Transverse colon (tissue), 4 donors: ENCODE results near the gene SPIRE2. TPM values are rescaled to one million over a fixed set of nuclear protein-coding genes. Genes with fewer than 3 reads are reported as not detected.

ENCODE experiments used
- DNase-seq: peaks from one replicate; pipeline ENCODE4 v3.0.0-alpha.2; 2019
- H3K27ac ChIP-seq, 4 donors: fragments of 200-600 bp; sonication (generic); 2 replicates each; pipeline ENCODE4 v1.5.1; 2016 to 2018; ENCODE audit warnings: inconsistent platforms in 4 of 4
- H3K27me3 ChIP-seq: fragments of 200-600 bp; sonication (generic); 2 replicates; pipeline ENCODE4 v1.5.1; 2017; ENCODE audit warnings: inconsistent platforms
- H3K36me3 ChIP-seq, 4 donors: fragments of 200-600 bp; sonication (generic); 2 replicates each; pipeline ENCODE4 v1.5.1; 2017 to 2019; ENCODE audit warnings: inconsistent platforms in 4 of 4
- H3K4me1 ChIP-seq, 4 donors: fragments of 200-600 bp; sonication (generic); 2 replicates each; pipeline ENCODE4 v1.5.1; 2017 to 2020; ENCODE audit warnings: inconsistent platforms in 4 of 4
- H3K4me3 ChIP-seq, 4 donors: fragments of 200-600 bp; sonication (generic); 1 replicate in 1 of 4; 2 replicates in 3 of 4; pipeline versions ENCODE4 v1.5.1 to v1.6.1; 2017 to 2019; ENCODE audit warnings: inconsistent platforms in 4 of 4
- H3K9me3 ChIP-seq, 2 donors: fragments of 200-600 bp; sonication (generic); 2 replicates each; pipeline ENCODE4 v1.5.1; 2017 to 2019; ENCODE audit warnings: inconsistent platforms in 2 of 2
- EP300 ChIP-seq: sonication (generic); formaldehyde crosslinking; IDR thresholded peaks from one replicate; pipeline ENCODE4 v1.6.1; 2017; ENCODE audit warnings: antibody characterized with exemption, low read depth
- POLR2A ChIP-seq: fragments of 450-650 bp; IDR thresholded peaks from one replicate; pipeline ENCODE4 v1.6.1; 2016; ENCODE audit warnings: antibody characterized with exemption, mild to moderate bottlenecking, moderate library complexity
- POLR2AphosphoS5 ChIP-seq, 3 donors: sonication (generic); formaldehyde crosslinking; IDR thresholded peaks; one replicate each; pipeline ENCODE4 v1.6.1; 2016; ENCODE audit warnings: antibody characterized with exemption in 3 of 3
- WGBS, 2 donors: methylation state at CpG; one replicate each; pipeline ENCODE4 v1.1.5; 2018; ENCODE audit warnings: low coverage in 1 of 2; 5-methylcytosine and 5-hydroxymethylcytosine counted together
- in situ Hi-C, 4 donors: fragments of 200-750 bp; cut with MboI; loops; one replicate each; pipeline versions ENCODE4 v1.15.0 to v1.15.1; 2017; ENCODE audit warnings: low sequenced_read_pairs in 3 of 4, low pct_ligation_motif_present in 1 of 4, low pct_unique_long_range_greater_than_20kb in 1 of 4
- intact Hi-C: fragments of 100-400 bp; cut with DNase I; formaldehyde crosslinking; loops from one replicate; pipeline ENCODE4 v1.15.1; 2023; ENCODE audit warnings: low total_unique reads
- total RNA-seq, 4 donors: library from RNA; depleted of rRNA; stranded (reverse); fragments of >200 nt; gene quantifications; one replicate each; pipeline ENCODE4 v1.1.0, GENCODE V29; 2016
- TF ChIP-seq, protein P1 (sequence below), 5 experiments: fragments of 200-600 bp in 3 of 5; fragments of 450-650 bp in 2 of 5; sonication (generic) in 3 of 5; IDR thresholded peaks; 1 replicate in 2 of 5; 2 replicates in 3 of 5; pipeline ENCODE4 v1.5.1; 2016 to 2017; ENCODE audit warnings: antibody characterized with exemption in 5 of 5, inconsistent platforms in 3 of 5, mild to moderate bottlenecking in 2 of 5, moderate library complexity in 1 of 5

SPIRE2 gene
- total RNA-seq, 4 donors from 2014 or later = 79.6 to 190 (median 131) TPM

DNA sequence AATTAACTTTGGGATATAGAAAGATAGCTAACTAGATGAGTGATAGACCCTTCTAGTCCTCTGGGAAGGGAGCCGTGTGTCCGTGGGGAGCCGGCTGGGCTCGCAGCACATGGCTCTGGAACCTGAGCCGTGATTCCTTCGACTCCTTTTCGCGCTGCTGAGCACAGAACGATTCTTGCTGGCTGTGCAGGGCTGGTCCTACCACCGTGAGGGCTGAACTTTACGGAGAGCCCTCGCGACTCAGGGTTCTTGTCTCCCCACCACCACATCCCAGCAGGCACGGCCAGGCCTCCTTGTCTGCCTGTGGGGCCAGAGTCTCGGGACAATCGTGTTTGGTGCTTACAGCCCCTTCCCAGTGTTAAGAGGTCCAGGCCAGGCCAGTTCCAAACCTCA is 31.3 kb downstream of the SPIRE2 start:
- TF ChIP-seq, protein P1, sequence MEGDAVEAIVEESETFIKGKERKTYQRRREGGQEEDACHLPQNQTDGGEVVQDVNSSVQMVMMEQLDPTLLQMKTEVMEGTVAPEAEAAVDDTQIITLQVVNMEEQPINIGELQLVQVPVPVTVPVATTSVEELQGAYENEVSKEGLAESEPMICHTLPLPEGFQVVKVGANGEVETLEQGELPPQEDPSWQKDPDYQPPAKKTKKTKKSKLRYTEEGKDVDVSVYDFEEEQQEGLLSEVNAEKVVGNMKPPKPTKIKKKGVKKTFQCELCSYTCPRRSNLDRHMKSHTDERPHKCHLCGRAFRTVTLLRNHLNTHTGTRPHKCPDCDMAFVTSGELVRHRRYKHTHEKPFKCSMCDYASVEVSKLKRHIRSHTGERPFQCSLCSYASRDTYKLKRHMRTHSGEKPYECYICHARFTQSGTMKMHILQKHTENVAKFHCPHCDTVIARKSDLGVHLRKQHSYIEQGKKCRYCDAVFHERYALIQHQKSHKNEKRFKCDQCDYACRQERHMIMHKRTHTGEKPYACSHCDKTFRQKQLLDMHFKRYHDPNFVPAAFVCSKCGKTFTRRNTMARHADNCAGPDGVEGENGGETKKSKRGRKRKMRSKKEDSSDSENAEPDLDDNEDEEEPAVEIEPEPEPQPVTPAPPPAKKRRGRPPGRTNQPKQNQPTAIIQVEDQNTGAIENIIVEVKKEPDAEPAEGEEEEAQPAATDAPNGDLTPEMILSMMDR (IDR thresholded peaks at IDR 0.05) = no peak
- no peak for TF ChIP-seq POLR2A
- TF ChIP-seq POLR2AphosphoS5 (IDR thresholded peaks at IDR 0.05) = no peak
- no peak for TF ChIP-seq EP300

DNA sequence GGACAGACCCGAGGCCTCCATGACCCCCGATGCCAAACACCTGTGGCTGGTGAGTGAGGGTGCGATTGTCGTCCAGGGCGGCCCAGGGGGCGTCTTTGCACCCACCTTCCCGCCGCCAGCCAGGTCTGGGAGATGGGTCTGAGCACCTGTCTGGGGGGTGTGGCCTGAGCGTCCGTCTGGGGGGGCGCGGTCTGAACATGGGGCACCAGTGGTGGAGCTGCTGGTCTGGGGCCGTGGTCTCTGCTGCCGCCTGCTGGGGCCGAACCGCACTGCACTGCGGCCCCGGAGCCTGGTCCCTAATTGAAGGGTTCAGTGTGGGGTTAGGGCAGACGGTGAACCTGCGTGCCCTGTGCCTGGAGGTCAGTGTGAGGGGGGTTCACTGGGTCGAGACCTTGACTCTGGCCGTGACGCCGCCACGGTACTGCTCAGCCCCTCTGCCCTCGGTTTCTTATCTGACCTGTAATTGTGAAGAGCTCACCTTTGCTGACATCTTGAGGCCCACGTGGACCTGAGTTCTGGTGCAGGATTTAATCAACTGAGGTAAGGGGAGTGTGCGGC is 32.6 kb downstream of the SPIRE2 start:
- Histone ChIP-seq H3K27me3 (no peaks in the 10 kb centered on the region), H3K4me3 (no peak overlapping the region), H3K9me3 (no peaks in the 10 kb centered on the region), H3K27ac (no peak overlapping the region), H3K36me3 (peaks cover 0 to 4% (median 0%) of the 10 kb centered on the region in 4 donors), H3K4me1 (peaks cover 3 to 21% (median 18%) of the 10 kb centered on the region in 4 donors)
- DNase-seq = peak; percentile 78
- 27% methylated on average over 28 of the region's 28 CpGs; no CpG with 5 or more reads in 1 of the 2 donors for WGBS, 2 donors
- TF ChIP-seq, protein P1 (IDR thresholded peaks at IDR 0.05) = peak; percentile 94 to 99 (median 98)
- TF ChIP-seq POLR2AphosphoS5 (IDR thresholded peaks at IDR 0.05) = no peak
- no peak for TF ChIP-seq EP300
- TF ChIP-seq POLR2A = no peak
- in situ Hi-C loops = no loop called here
- intact Hi-C loops = no loop called here

More for the DNA sequence above, 31.3 kb downstream of the SPIRE2 start:
- Histone ChIP-seq H3K4me1 (peaks cover 3 to 21% (median 18%) of the 10 kb centered on the region in 4 donors), H3K36me3 (peaks cover 0 to 4% (median 0%) of the 10 kb centered on the region in 4 donors), H3K9me3 (no peaks in the 10 kb centered on the region), H3K27ac (no peak overlapping the region), H3K27me3 (no peaks in the 10 kb centered on the region), H3K4me3 (no peak overlapping the region)
- 87 to 100% methylated on average over 4 to 16 of the region's 16 CpGs for WGBS, 2 donors
- intact Hi-C loops = no loop called here
- in situ Hi-C loops = no loop called here
- no peak for DNase-seq

DNA sequence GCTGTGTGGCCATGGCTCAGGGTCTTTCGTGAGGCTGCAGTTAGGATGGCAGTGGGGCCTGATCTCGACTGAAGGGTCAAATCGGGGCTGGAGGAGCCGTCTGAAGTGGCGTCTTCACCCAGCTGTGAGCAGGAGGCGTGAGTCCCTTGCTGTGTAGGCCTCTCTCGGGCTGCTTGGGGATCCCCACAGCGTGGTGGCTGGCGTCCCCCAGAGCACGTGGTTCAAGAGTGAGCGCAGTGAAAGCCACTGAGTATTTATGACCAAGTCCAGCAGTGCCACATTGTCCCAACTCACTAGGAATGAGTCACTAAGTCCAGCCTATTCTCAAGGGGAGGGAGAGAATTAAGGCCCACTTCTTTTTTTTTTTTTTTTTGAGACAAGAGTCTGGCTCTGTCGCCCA is 33.4 kb downstream of the SPIRE2 start:
- intact Hi-C loops (no loop called here), in situ Hi-C loops (no loop called here)
- TF ChIP-seq EP300 = no peak
- TF ChIP-seq POLR2A = no peak
- no peak for TF ChIP-seq POLR2AphosphoS5 (IDR thresholded peaks at IDR 0.05)
- TF ChIP-seq, protein P1 (IDR thresholded peaks at IDR 0.05) = no peak
- peaks cover 0 to 4% (median 0%) of the 10 kb centered on the region in 4 donors for H3K36me3 ChIP-seq
- no peaks in the 10 kb centered on the region for H3K27me3 ChIP-seq
- H3K27ac ChIP-seq = no peak overlapping the region
- no peak overlapping the region for H3K4me3 ChIP-seq
- H3K4me1 ChIP-seq = peaks cover 3 to 21% (median 18%) of the 10 kb centered on the region in 4 donors
- WGBS, 2 donors = 90% methylated on average over 12 of the region's 12 CpGs; no CpG with 5 or more reads in 1 of the 2 donors
- H3K9me3 ChIP-seq = no peaks in the 10 kb centered on the region
- DNase-seq = no peak

DNA sequence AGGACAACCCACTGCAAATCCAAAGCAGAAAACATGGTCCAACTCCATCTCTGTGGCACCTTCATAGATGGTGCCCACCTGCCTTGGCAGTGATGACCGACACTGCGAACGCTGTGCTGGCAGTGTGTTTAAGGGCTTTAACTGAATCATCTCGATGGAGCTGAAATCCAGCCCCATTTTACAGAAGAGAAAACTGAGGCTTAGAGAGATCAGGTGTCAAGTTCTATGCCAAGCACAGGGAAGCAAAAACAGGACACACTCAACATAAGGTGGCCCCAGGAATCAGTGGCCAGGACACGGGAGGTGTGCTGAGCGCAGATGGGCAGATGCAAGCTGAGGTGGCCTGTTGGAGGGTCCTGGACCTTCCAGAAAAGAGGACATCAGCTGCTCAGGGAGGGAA is 34.5 kb downstream of the SPIRE2 start:
- Histone ChIP-seq H3K4me1 (peaks cover 3 to 21% (median 18%) of the 10 kb centered on the region in 4 donors), H3K27me3 (no peaks in the 10 kb centered on the region), H3K4me3 (no peak overlapping the region), H3K27ac (no peak overlapping the region), H3K9me3 (peaks cover 2% of the 10 kb centered on the region in 2 donors), H3K36me3 (peaks cover 0 to 15% (median under 1%) of the 10 kb centered on the region in 4 donors)
- in situ Hi-C loops = no loop called here
- TF ChIP-seq, protein P1 (IDR thresholded peaks at IDR 0.05) = no peak
- TF ChIP-seq POLR2A (no peak), EP300 (no peak), POLR2AphosphoS5 (IDR thresholded peaks at IDR 0.05) (no peak)
- no peak for DNase-seq
- 96% methylated on average over 6 of the region's 6 CpGs; no CpG with 5 or more reads in 1 of the 2 donors for WGBS, 2 donors
- intact Hi-C loops = no loop called here
